ENCODE results near the gene CELA2A.
"Not testable (repeated sequence)": the region's sequence is repeated elsewhere in the genome, so short reads cannot be mapped to it uniquely, and the experiment has no call there.

CELA2A gene

GRCh38 chr1:15425521-15425920, 31.0 kb upstream of the CELA2A start:
- no peak for DNase-seq (ENCODE audit: low read depth)

GRCh38 chr1:15425958-15426357, 30.6 kb upstream of the CELA2A start:
- no peak for DNase-seq (ENCODE audit: low read depth)

- DNase-seq (ENCODE audit: low read depth), result no peak
Measured at GRCh38 chr1:15426492-15427279, 29.8 kb upstream of the CELA2A start.

GRCh38 chr1:15427280-15427666, 29.3 kb upstream of the CELA2A start:
- no peak for DNase-seq (ENCODE audit: low read depth)

DNA sequence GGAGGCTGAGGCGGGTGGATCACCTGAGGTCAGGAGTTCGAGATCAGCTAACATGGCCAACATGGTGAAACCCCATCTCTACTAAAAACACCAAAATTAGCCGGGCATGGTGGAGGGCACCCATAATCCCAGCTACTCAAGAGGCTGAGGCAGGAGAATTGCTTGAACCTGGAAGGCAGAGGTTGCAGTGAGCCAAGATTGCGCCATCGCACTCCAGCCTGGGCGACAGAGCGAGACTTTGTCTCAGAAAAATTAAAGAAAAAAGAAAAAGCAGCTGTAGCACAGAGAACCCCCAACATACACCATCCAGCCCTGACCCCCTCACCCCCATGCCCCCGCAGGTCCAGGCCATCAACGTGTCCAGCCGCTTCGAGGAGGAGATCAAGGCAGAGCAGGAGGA, 28.3 kb upstream of the CELA2A start:
- DNase-seq (ENCODE audit: low read depth), result not testable (repeated sequence)

- DNase-seq (ENCODE audit: low read depth), result no peak
Measured at GRCh38 chr1:15428815-15429435, 27.6 kb upstream of the CELA2A start.

GRCh38 chr1:15429701-15430149, 26.8 kb upstream of the CELA2A start:
- DNase-seq (ENCODE audit: low read depth), result no peak

DNA sequence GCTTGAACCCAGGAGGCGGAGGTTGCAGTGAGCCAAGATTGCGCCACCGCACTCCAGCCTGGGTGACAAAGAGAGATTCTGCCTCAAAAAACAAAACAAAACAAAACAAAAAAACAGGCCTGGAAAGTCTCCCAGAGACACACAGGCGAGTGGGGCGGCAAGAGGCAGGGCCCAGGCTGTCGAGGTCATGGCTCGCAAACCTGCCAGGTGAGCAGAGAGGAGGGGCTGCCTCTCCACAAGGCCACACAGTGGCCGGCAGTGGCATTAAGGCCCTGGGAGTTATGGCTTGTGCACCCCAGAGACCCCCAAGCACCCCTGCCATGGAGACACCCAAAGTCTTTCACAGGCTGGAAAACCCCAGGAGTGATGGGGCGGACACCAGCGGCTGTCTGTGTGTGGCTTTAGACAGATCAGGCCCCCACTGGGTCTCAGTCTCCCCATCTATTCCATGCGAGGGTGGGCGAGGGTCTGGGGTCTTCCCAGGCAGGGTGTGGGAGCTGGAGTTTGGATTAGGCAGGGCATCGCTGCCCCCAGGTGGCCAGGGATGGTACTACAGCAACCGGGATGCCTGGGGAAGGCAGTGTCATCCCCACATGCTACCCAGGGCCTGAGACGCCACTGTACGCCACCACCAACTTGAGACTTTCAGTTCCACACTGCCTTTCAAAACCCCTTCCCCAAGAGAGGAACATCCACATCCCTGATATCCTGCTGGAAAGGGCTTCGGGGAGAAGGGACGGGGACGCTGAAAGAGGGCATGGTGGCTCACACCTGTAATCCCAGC, 25.6 kb upstream of the CELA2A start:
- DNase-seq (ENCODE audit: low read depth), result peak; percentile 69

- DNase-seq (ENCODE audit: low read depth), result no peak
Measured at GRCh38 chr1:15431571-15431948, 25.0 kb upstream of the CELA2A start.

DNA sequence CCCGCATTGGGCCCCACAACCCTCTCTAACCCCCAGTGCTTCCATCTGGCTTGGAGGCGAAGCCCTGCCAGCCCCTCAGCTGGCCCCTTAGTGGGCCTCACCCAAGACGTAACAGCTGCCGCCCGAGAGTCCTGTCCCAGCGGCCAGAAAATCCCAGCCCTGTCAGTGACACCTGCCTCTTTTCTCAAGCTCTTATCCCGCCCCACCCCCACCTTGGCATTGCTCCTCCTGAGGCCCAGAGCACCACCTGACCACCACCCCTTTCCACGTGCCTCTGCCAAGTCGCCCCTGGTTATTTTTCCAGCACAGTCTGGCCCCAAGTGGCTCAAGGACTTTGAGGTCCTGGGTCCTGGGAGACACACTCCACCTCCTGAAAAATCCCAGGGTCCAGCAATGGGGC, 24.2 kb upstream of the CELA2A start:
- DNase-seq (ENCODE audit: low read depth), result no peak

DNA sequence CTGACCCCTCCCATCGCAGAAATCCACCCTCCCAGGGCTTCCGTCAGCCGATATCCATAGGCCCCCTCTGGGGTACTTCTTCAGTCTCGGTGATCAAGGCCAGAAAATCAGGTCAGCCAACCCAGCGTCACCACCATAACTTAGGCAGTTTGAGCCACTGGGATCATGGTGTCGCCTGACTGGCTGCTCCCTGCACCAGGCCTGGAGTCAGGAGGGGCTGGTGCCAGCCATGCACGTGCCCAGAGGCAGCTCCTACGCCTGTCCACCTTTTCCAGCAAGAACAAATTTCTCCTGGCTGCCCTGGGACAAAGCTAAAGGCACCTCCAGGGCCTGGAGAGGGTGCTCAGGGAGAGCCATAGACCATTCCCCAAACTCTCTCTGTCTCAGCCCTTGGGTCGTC, 23.1 kb upstream of the CELA2A start:
- no peak for DNase-seq (ENCODE audit: low read depth)

DNA sequence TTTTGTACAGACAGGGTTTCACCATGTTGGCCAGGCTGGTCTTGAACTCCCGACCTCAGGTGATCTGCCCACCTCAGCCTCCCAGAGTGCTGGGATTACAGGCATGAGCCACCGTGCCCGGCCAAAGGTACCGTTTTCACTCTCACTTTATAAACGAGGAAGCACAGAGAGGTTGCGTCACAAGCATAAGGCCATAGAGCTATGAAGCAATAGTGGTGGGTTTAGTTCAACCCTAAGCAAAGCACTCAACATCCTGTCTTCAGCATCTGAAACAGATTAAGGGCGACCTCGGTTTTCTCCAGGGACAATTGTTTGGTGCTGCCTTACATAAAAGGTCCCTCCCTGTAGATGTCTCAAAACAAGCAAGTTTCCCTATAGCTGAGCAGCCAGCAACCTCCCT, 21.8 kb upstream of the CELA2A start:
- not testable (repeated sequence) for DNase-seq (ENCODE audit: low read depth)

GRCh38 chr1:15435239-15436077, 21.1 kb upstream of the CELA2A start:
- DNase-seq (ENCODE audit: low read depth), result no peak

GRCh38 chr1:15436881-15437442, 19.6 kb upstream of the CELA2A start:
- no peak for DNase-seq (ENCODE audit: low read depth)

GRCh38 chr1:15439325-15439724, 17.2 kb upstream of the CELA2A start:
- DNase-seq (ENCODE audit: low read depth), result no peak

GRCh38 chr1:15440357-15440756, 16.2 kb upstream of the CELA2A start:
- DNase-seq (ENCODE audit: low read depth), result no peak

DNA sequence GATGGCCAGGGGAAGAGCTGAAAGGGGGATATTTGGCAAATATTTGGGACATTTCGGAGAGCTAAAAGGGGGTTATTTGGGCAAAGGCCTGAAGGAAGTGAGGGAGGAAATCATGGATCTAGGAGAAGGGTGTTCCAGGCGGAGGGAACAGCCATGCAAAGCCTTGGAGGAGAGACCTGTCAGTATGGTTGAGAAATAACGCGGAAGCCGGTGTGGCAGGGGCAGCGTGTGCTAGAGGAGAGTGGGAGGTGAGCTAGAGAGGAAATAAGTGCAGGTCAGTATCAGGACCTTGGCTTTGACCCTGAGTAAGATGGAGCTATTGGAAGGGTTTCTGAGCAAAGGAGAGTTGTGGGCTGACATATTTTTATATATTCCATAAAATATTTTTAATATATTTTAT, 15.3 kb upstream of the CELA2A start:
- no peak for DNase-seq (ENCODE audit: low read depth)

- no peak for DNase-seq (ENCODE audit: low read depth)
Measured at GRCh38 chr1:15442119-15442518, 14.4 kb upstream of the CELA2A start.

GRCh38 chr1:15442759-15443158, 13.8 kb upstream of the CELA2A start:
- no peak for DNase-seq (ENCODE audit: low read depth)

DNA sequence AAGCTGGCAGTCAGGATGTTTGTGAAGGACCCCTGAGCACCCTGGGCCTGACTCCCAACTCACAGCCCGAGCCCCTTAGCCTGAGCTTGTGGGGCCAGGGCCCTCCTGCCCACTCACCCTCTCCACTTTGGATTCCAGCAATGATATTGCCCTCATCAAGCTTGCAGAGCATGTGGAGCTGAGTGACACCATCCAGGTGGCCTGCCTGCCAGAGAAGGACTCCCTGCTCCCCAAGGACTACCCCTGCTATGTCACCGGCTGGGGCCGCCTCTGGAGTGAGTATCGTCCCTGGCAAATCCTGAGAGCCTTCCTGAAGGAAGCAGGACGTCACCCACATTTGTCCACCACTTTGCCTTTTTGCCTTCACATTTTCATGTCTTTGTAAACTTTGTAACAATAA, 13.3 kb upstream of the CELA2A start:
- no peak for DNase-seq (ENCODE audit: low read depth)

- DNase-seq (ENCODE audit: low read depth), result no peak
Measured at GRCh38 chr1:15444468-15445389, 11.8 kb upstream of the CELA2A start.
